ENCODE measurements around the gene ZNRF2.

DNA sequence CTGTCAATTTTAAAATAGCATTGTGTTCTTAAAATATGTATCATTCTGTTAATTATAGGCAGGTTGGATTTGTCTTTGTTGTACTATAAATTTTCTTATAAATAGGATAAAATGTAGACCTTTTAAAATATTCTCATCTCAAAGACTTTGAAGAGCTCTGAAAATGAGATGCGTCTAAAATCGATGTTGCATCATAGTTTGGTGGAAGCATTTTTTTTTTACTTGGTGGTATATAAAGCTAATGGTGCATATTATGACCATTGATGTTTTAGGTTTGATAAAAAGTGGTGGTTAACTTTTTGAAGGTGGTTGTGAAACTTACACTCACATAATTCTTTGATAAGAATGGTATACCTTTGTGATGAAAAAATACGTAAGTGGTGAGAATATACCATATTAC is 69.1 kb downstream of the ZNRF2 start:
- TF ChIP-seq, protein P1, sequence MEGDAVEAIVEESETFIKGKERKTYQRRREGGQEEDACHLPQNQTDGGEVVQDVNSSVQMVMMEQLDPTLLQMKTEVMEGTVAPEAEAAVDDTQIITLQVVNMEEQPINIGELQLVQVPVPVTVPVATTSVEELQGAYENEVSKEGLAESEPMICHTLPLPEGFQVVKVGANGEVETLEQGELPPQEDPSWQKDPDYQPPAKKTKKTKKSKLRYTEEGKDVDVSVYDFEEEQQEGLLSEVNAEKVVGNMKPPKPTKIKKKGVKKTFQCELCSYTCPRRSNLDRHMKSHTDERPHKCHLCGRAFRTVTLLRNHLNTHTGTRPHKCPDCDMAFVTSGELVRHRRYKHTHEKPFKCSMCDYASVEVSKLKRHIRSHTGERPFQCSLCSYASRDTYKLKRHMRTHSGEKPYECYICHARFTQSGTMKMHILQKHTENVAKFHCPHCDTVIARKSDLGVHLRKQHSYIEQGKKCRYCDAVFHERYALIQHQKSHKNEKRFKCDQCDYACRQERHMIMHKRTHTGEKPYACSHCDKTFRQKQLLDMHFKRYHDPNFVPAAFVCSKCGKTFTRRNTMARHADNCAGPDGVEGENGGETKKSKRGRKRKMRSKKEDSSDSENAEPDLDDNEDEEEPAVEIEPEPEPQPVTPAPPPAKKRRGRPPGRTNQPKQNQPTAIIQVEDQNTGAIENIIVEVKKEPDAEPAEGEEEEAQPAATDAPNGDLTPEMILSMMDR (IDR thresholded peaks at IDR 0.05), result no peak
- no peak for TF ChIP-seq POLR2A (IDR thresholded peaks at IDR 0.05)

All from esophagus squamous epithelium (tissue), 4 donors.